MCF 10A (cell line): ENCODE results near the gene ZNF445. TPM values are rescaled to one million over a fixed set of nuclear protein-coding genes. Genes with fewer than 3 reads are reported as not detected.

Experiments
- Bru-seq: library from RNA; stranded (reverse); fragments of 400-500 nt; gene quantifications from one replicate; lab custom pipeline; 2021; lab: Mats Ljungman, UMichigan
- BruChase-seq, 2 experiments: library from RNA; stranded (reverse); fragments of 400-500 nt; gene quantifications; one replicate each; lab custom pipeline; 2021; lab: Mats Ljungman, UMichigan
- BruUV-seq: library from RNA; stranded (reverse); fragments of 400-500 nt; replicated peaks from 2 replicates; lab custom pipeline; 2021; lab: Mats Ljungman, UMichigan
- CTCF ChIA-PET: fragments of 300-600 bp; sonication (Branson Sonifier 250); formaldehyde crosslinking; extraction: SDS; loops from one replicate; lab custom pipeline; 2021; ENCODE audit warnings: antibody characterized with exemption, inconsistent platforms; lab: Yijun Ruan, JAX
- POLR2A ChIA-PET: fragments of 300-600, 350-650 bp; sonication (Branson Sonifier 250); formaldehyde crosslinking; extraction: SDS; loops from one replicate; lab custom pipeline; 2020; ENCODE audit warnings: antibody characterized with exemption, inconsistent platforms; lab: Yijun Ruan, JAX
- DNase-seq: peaks from one replicate; pipeline ENCODE4 v3.0.0-alpha.2; 2018; ENCODE audit not compliant: unreplicated experiment
- H3K27ac Mint-ChIP-seq: one replicate; pipeline ENCODE4 v1.8.0; 2022; ENCODE audit warnings: mild to moderate bottlenecking, low read depth, mixed read lengths; ENCODE audit not compliant: unreplicated experiment
- H3K27me3 Mint-ChIP-seq: one replicate; pipeline ENCODE4 v1.8.0; 2022; ENCODE audit warnings: mixed read lengths; ENCODE audit not compliant: insufficient read depth, unreplicated experiment
- H3K36me3 Mint-ChIP-seq: one replicate; pipeline ENCODE4 v1.8.0; 2022; ENCODE audit warnings: mild to moderate bottlenecking, moderate library complexity, mixed read lengths; ENCODE audit not compliant: insufficient read depth, unreplicated experiment
- H3K4me1 Mint-ChIP-seq: one replicate; pipeline ENCODE4 v1.8.0; 2022; ENCODE audit warnings: mixed read lengths; ENCODE audit not compliant: insufficient read depth, unreplicated experiment
- H3K4me3 Mint-ChIP-seq: one replicate; pipeline ENCODE4 v1.8.0; 2022; ENCODE audit warnings: mild to moderate bottlenecking, moderate library complexity, mixed read lengths; ENCODE audit not compliant: unreplicated experiment
- H3K9me3 Mint-ChIP-seq: one replicate; pipeline ENCODE4 v1.8.0; 2022; ENCODE audit warnings: mixed read lengths; ENCODE audit not compliant: unreplicated experiment
- intact Hi-C: fragments of 100-400 bp; cut with micrococcal nuclease; formaldehyde crosslinking; loops from 2 replicates; pipeline ENCODE4 v1.14.1; 2022
- long read RNA-seq: library from polyadenylated mRNA; stranded (forward); transcript quantifications from one replicate; pipeline ENCODE4 v2.0.0, GENCODE V29; 2022
- total RNA-seq: library from RNA; stranded (reverse); gene quantifications from 2 replicates; pipeline ENCODE4 v1.2.3, GENCODE V29; 2022
- TF ChIP-seq, protein P1 (sequence below): fragments of 200-600 bp; IDR thresholded peaks from one replicate; pipeline ENCODE4 v1.8.0; 2022; ENCODE audit warnings: antibody characterized with exemption, mild to moderate bottlenecking; ENCODE audit not compliant: unreplicated experiment

The ZNF445 gene
- 10.1 and 11.0 TPM in 2 replicates for total RNA-seq
- percentile 60 among the genes with signal in this experiment for Bru-seq, nascent RNA
- BruChase-seq, experiment 1, labeled RNA remaining after a 6-hour chase = percentile 70 among the genes with signal in this experiment
- BruChase-seq, experiment 2, labeled RNA remaining after a 2-hour chase = percentile 71 among the genes with signal in this experiment
- long read RNA-seq, partial matches to known transcripts = 0 of 32 reads
- long read RNA-seq, other reads (novel, unspliced or antisense) = 32 of 32 reads

DNA sequence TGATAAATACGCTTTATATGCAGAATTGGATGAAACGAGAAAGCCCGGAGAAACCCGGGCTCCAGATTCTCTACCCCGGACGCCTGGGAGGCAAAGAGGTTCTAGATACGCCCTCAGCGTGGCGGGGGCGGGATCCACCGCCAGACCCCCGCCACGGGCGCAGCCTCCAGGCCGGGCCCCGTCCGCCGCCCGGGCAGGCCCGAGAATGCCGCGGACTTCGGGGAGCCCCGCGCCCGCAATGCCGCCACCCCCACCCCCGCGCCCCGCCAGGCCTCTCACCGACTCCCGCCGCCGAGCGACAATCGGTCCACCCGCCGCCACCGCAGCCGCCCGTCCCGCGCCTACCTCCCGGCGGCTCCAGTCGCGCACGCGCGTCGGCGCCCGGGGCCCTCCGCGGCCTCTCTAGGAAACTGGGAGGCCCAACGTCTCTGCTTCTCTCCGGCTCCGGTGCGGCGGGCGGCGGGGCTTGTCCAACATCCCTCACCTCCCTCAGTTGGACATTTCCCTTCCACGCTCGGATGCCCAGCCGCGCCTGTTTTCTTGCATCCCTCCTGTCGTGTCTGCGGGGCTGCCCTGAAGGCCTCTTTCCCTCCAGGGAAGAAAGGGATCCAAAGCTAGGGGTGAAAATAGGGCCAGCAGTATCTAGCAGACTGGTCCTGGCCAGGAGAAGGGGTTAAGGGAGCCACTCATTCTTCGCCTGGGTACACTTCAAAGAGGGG is at the start of gene ZNF445:
Gene ZNF445 (minus strand): TSS at position 359 of the 719 bp plus-strand sequence. CDS start 22,121 bp downstream, outside the sequence.
- TF ChIP-seq, protein P1, sequence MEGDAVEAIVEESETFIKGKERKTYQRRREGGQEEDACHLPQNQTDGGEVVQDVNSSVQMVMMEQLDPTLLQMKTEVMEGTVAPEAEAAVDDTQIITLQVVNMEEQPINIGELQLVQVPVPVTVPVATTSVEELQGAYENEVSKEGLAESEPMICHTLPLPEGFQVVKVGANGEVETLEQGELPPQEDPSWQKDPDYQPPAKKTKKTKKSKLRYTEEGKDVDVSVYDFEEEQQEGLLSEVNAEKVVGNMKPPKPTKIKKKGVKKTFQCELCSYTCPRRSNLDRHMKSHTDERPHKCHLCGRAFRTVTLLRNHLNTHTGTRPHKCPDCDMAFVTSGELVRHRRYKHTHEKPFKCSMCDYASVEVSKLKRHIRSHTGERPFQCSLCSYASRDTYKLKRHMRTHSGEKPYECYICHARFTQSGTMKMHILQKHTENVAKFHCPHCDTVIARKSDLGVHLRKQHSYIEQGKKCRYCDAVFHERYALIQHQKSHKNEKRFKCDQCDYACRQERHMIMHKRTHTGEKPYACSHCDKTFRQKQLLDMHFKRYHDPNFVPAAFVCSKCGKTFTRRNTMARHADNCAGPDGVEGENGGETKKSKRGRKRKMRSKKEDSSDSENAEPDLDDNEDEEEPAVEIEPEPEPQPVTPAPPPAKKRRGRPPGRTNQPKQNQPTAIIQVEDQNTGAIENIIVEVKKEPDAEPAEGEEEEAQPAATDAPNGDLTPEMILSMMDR = no peak
- no peaks in the 10 kb centered on the region for H3K27me3 Mint-ChIP-seq
- H3K27ac Mint-ChIP-seq = peak within 1 kb of the TSS; percentile 85
- intact Hi-C loops = loop anchor here (2.0 to 10.0 kb wide), 3 partner anchors 139 to 155 kb away; partner anchors contain the start of genes TCAIM and ZNF197
- POLR2A ChIA-PET = interaction anchor here (0.6 to 2.3 kb wide), 12 partner anchors 9 to 1600 kb away, joined by 3 to 17 read pairs (median 4); partner anchors contain the start of genes TCAIM and ZNF35
- BruUV-seq = no TSS peak
- H3K36me3 Mint-ChIP-seq = no peaks in the 10 kb centered on the region
- H3K4me3 Mint-ChIP-seq = peak within 1 kb of the TSS; percentile 88
- peaks cover 19% of the 10 kb centered on the region for H3K4me1 Mint-ChIP-seq
- DNase-seq = peak; percentile 75
- CTCF ChIA-PET = interaction anchor here (0.7 kb wide), 1 partner anchor 126 kb away, joined by 3 read pairs; no protein-coding TSS in a partner anchor
- H3K9me3 Mint-ChIP-seq = no peaks in the 10 kb centered on the region

DNA sequence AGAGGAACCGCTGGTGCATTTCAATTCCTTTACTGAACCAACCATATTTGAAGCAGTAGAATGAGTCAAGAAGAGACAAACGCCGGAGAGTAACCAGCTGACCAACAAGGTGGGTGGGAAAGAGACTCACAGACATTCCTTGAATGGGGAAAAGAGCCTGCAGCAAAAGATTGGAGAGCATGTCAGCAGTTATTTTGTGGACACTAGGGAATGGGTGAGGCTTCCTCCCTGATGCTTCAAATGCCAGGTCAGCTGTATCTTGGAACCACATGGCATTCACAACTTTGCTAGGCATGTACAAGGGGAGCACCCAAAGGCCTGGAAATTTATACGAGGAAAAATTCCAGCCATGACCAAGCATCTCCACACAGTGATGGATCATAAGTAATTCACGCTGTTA is 47.6 kb upstream of the ZNF445 start:
- DNase-seq = no peak
- ChIA-PET POLR2A (interaction anchor here (0.6 to 0.7 kb wide), 2 partner anchors 123 to 1704 kb away, joined by 3 read pairs; partner anchors contain the start of gene ZNF35), CTCF (no interaction called here)
- H3K9me3 Mint-ChIP-seq = no peaks in the 10 kb centered on the region
- H3K27ac Mint-ChIP-seq = no peak overlapping the region
- no TSS peak for BruUV-seq
- no peak overlapping the region for H3K4me3 Mint-ChIP-seq
- H3K27me3 Mint-ChIP-seq = peaks cover 67% of the 10 kb centered on the region
- no peaks in the 10 kb centered on the region for H3K4me1 Mint-ChIP-seq
- intact Hi-C loops = no loop called here
- TF ChIP-seq, protein P1 = no peak
- H3K36me3 Mint-ChIP-seq = no peaks in the 10 kb centered on the region

DNA sequence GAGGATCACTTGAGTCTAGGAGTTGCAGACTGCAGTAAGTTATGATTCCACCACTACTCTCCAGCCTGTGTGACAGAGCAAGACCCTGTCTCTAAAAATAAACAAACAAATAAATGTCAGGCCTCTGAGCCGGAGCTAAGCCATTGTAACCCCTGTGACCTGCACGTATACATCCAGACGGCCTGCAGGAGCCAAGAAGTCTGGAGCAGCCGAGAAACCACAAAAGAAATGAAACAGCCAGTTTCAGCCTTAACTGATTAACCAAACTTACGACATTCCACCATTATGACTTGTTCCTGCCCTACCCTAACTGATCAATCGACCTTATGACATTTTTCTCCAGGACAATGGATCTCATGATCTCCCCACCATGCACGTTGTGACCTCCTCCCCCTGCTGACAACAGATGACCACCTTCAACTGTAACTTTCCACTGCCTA is 45.0 kb upstream of the ZNF445 start:
- CTCF ChIA-PET = no interaction called here
- no peak overlapping the region for H3K4me3 Mint-ChIP-seq

More for the DNA sequence above, 45.0 kb upstream of the ZNF445 start:
- TF ChIP-seq, protein P1 = no peak
- Mint-ChIP-seq H3K27ac (no peak overlapping the region), H3K4me1 (no peaks in the 10 kb centered on the region), H3K27me3 (peaks cover 45% of the 10 kb centered on the region), H3K36me3 (no peaks in the 10 kb centered on the region), H3K9me3 (no peaks in the 10 kb centered on the region)
- no peak for DNase-seq
- intact Hi-C loops = no loop called here
- POLR2A ChIA-PET = no interaction called here
- no TSS peak for BruUV-seq
